Activated effector memory CD4-positive, alpha-beta T cell treated with Interleukin-2 at 50 U/mL for 16 hours (primary cell): ENCODE measurements around the gene HSBP1.

ENCODE experiments used
- DNase-seq: peaks from one replicate; pipeline ENCODE4 v3.0.0-alpha.2; 2020

The HSBP1 gene

DNA sequence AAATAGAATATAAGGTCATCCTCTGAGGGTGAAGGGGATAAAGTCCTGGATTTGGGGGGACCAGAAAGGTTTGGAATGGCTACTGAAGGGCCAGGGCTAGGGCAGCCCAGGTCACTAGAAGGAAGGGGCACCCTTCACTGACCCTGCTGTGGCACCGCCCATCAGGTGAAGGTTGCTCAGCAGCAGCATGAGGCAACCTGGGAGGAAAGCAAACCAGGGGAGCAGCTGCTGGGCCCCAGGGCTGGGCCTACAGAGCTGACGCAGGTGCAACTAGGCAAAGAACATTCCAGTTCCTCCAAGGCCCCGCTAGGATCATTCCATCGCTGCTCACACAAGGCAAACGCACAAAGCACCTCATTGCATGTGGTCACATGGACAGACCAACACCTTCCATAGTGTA lies 3.4 kb upstream of the HSBP1 start:
- no peak for DNase-seq

- no peak for DNase-seq
These were observed 1.7 kb upstream of the HSBP1 start for GRCh38 chr16:83806036-83806435.

- no peak for DNase-seq
These were observed 1.0 kb upstream of the HSBP1 start for GRCh38 chr16:83806731-83807130.

GRCh38 chr16:83807327-83807709 lies 460 bp upstream of the HSBP1 start:
- DNase-seq: no peak

GRCh38 chr16:83808573-83809014 lies 816 bp downstream of the HSBP1 start:
- DNase-seq: no peak

DNA sequence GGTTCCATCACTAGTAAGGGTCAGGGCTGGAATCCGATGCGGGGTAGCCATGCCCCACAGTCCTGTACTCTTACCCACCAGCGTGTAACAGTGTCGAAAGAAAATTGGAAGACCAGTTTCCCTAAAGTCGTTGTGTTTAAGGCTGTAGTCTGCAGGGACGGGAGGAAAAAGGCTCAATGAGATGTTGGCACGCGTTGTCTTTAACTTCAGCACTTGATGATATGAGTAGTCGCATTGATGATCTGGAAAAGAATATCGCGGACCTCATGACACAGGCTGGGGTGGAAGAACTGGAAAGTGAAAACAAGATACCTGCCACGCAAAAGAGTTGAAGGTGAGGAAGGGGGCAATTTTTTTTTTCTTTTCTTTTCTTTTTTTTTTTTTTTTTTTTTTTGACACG lies 1.3 kb downstream of the HSBP1 start:
- no peak for DNase-seq

DNA sequence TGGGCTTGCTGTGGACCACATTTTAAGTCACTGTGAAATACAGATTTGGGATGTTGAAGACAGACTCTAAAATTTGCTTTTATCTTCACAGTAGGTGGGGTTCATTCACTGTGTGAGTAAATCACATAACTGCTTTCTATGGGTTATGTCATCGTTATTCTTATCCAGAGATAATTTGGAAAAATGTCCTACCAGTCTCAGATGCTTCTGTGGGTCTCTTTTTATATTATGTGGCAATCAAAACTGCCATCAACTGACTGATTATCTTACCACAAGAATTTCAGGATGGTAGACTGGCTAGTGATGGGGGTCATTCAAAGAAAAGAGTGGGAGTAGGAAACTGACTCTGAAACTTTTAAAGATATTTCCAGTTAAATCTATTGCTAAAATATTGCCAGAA lies 3.1 kb downstream of the HSBP1 start:
- DNase-seq: no peak

DNA sequence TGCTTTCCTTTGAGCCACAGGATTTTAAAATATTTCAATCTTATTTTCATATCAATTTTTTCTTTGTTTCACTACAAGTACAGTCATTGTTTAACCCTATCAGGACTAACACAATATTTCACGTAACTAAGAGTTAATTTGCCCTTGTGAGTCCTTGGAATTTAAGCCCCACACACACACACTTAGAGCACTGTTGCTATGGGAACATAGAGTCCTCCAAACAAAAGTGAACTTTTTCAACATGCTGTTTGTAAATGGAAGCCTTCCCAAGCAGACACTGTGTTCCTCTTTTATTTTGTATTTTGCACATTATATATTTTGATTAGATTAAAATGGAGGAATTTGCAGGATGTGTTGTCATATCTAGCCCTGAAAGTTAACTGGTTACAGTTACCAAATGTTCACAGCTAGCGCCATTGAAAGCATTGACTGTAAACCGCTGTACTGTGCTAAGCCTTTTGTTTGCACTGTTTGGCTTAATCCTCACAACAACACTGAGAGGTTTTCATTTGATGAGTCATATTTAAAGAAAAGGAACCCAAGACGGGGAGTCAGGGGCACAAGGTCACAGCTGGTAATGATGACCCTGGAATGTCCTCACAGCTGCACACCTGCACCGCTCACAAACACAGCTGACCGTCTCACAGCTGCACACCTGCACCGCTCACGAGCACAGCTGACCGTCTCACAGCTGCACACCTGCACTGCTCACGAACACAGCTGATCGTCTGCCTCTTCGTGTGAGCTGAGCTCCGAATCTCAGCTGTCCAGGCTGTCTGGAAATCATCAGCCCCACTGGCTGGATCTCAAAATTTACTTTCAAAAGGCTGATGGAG lies 6.3 kb downstream of the HSBP1 start:
- DNase-seq: no peak

GRCh38 chr16:83814659-83814985 lies 6.8 kb downstream of the HSBP1 start:
- no peak for DNase-seq

- no peak for DNase-seq
These were observed 9.2 kb downstream of the HSBP1 start for GRCh38 chr16:83817022-83817421.

DNA sequence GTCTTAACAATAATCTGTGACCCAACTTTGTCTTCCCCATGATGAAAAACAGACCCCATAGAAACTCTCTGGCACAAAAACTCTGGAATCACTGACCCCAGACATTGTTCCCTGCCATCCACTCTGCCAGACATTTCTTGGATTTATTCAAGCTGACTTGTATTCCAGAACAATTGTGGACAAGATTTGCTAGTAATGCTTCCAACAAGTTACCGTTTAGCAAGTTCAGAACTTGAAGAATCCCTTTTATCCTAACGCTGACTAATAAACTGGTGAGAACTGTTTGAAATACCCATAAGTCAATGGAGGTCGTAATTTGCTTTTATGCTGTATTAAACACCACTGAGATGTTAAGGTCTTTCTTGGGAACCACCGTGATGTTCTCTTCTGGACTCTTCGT lies 10.5 kb downstream of the HSBP1 start:
- no peak for DNase-seq

DNA sequence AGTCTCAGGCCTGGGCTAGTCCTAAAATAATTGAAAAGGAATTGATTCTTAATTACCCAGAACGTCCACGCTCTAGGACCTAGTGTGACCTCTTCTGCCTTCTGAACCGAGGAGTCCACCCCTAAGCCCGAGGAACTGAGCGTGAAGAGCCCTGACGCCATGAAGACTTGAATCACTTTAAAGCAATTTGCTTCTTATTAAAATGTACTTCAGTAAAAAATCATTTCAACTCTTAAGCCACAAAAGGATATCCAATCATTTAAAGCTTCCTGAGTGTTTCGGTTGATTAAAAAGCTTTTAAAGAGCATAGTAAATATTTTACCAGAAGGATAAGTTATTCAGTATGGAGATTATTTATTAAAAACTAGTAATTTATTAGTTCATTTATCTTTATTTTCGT lies 11.6 kb downstream of the HSBP1 start:
- no peak for DNase-seq

GRCh38 chr16:83826146-83826913 lies 18.6 kb downstream of the HSBP1 start:
- peak; percentile 72 for DNase-seq

DNA sequence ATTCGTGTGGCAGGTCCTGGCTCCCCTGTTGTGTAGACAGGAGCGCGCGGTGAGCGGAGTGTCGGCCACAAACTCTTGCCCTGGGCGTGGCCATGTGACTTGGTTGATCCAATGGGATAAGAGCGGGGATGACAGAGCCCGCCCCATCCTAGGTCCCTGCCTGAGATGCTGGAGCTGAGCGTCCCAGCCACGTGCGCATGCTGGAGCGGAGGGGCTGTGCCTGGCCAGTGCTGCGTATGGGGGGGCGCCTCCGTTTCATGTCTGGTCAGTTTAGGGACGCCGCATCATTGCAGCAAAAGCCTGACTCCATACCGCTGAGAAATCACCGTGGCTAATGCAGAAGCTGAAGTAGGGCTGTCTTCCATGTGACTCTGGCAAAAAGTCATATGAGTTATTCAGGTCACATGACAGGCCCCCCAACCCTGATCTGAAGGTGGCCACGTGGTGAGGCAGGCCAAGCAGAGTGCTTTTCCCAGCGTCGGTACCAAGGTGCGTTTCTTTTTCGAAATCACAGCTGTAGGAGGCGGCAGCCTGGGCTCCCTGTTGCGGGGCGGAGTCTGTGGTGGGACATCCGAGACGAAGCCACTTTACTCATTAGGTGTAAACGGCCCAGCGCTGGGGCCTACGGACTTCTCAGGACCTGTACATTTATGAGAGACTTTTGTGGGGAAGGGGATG lies 22.5 kb downstream of the HSBP1 start:
- DNase-seq: no peak

GRCh38 chr16:83830769-83831455 lies 23.1 kb downstream of the HSBP1 start:
- DNase-seq: no peak

DNA sequence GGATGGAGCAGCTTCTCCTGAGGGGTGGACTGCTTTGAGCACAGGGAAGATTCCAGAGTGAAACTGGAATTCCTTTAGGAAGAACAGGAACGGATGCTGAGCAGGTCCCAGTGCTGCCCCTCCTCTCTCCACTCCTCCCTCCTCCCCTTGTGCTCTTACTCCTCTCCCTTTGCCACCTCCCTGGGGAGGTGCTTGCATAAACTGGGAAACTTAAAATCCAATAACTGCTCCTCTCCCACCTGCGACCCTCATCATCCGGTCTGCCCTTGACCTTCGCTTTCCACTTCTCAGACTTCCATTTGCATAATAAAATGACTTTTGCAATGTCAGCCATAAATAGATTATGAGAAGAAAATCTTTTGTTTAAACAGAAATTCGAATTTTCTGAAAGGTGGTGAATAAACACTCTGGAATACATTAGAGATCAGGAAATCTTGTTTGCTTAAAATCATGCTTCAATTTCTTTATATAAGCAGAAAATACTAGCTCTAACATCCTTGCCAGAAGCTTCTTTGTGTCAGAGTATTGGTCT lies 23.7 kb downstream of the HSBP1 start:
- DNase-seq: no peak

GRCh38 chr16:83833921-83834320 lies 26.1 kb downstream of the HSBP1 start:
- no peak for DNase-seq

DNA sequence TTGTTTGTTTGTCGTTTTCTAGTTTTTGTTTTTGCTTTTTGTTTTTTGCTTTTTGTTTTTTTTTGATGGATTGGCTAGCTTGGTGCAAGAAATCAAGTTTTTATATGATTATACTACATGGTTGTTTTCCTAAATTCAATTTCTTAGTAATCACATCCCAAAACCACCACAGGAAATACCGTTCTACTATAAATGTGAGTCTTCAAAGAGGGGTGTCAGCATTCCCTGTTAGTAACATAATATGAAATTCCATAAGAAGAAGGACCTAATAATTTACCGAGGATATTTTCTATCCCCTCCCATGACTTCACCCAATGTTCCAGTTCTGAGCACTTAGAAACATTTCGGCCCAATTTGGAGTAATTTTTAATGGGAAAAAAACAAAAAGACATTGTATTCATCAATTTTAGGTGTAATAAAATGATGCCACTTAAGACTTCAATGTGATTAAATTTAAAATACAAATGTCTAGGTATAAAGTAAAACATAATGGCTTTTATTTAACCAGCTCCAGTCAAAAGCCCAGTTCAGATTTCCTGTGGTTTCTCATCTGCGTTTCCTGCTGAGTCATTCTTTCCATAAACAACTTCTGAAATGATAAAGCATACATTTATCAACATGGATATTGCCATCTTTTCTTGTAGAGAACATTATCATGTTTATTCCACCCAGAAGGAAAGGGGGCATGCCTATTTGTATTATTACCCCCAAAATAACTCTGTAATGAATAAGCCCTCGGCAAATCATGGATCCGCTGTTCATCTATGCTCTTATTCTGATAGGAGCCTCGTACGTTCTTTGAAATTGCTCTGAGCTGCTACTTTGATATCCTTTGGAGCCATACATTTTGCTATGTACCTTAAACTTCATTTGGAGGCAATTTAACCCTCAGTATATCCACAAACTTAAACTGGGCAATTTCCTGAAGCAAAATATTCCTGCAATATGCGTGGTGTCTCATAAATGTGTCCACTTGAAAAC lies 28.1 kb downstream of the HSBP1 start:
- DNase-seq: no peak

- DNase-seq: no peak
These were observed 29.8 kb downstream of the HSBP1 start for GRCh38 chr16:83837566-83837965.

- no peak for DNase-seq
These were observed 30.4 kb downstream of the HSBP1 start for GRCh38 chr16:83838151-83838550.

DNA sequence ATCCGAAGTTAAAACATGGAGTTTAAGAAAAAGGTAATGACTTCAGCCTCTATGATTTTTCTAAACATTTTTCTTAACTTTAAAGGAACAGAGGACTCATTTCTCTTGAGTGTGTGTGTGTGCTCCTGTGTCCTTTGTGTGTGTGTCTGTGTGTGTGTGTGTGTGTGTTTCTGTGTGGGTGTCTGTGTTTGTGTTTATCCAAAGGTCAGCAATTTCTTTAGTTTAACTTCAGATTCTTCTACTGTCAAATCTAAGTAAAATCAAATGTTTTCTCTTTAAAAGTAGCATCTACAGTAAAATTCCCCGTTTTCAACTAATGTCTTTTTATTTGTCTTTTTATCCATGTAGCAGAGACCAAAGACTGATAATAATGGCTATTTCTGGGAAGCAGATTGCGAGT lies 31.8 kb downstream of the HSBP1 start:
- no peak for DNase-seq
